Measurements from ENCODE around the gene LSM10.
A peak's percentile ranks its signal among the peaks of the same experiment; 100 is the strongest.

Gene LSM10

DNA sequence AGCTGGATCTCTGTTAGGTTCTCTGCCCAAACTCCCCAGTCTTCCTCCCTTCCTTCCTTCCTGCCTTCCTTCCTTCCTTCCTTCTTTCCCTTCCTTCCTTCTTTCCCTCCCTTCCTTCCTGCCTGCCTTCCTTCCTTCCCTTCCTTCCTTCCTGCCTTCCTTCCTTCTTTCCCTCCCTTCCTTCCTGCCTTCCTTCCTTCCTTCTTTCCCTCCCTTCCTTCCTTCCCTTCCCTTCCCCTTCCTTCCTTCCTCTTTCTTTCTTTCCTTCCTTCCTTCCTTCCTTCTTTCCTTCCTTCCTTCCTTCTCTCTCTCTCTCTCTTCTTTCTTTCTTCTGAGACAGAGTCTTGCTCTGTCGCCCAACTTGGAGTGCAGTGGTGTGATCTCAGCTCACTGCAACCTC lies 8.7 kb upstream of the LSM10 start:
- DNase-seq: no peak

DNA sequence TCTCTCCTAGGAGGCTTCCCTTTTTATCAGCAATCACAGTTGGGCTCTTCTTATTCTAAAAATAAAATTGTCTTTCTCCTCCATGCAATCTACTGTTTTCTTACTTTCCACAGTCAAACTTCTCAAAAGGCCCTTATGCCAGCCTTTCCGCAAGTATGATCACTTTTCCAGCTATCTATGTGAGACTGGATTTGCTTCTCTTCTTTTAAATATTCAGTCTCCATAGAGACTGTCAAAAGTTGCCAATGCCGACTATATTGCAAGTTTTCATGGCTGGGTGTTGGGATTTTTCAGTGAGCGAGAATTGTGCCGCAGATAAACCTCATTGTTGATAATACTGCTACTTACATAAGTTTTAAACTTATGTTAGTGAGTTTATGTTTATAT lies 4.8 kb upstream of the LSM10 start:
- no peak for DNase-seq

DNA sequence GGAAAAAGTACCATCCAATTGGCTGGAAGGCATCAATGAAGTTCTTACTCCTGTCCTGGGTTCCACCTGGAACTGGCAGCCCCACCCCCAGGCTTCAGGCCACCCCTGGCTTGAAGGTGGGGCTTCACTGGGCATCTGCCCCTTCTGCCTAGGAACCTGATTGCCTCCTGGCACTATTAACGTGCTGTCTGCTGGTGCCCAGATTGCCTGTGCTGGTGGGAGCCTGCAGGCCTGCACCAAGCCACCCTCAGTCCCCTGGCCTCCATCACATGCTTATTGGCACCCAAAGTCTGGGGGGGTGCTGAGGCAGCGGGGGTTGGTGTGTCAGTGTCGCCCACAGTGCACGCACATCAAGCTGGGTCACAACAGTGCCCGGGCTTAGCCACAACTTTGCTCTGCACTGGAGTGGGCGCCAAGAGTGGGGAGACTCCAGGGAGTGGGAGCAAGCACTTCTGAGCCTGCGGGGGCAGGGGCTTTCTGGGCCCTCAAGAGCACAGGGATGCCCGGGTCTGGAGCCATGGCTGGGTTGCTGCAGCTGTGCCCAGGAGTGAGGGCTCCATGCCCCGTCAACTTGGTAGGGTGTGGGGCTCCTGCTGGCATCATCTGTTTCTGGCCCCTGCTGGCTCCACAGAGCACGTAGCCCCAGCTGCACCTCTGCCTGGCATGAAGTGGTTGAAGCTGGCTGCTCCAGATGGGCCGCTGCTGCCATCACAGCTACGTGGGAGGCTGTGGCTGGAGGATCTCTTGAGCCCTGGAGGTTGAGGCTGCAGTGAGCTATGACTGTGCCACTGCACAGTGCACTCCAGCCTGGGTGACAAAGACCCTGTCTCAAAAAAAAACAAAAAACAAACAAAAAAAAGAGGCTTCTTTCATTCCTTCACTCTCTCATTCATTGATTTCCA lies 4.1 kb upstream of the LSM10 start:
- no peak for DNase-seq

DNA sequence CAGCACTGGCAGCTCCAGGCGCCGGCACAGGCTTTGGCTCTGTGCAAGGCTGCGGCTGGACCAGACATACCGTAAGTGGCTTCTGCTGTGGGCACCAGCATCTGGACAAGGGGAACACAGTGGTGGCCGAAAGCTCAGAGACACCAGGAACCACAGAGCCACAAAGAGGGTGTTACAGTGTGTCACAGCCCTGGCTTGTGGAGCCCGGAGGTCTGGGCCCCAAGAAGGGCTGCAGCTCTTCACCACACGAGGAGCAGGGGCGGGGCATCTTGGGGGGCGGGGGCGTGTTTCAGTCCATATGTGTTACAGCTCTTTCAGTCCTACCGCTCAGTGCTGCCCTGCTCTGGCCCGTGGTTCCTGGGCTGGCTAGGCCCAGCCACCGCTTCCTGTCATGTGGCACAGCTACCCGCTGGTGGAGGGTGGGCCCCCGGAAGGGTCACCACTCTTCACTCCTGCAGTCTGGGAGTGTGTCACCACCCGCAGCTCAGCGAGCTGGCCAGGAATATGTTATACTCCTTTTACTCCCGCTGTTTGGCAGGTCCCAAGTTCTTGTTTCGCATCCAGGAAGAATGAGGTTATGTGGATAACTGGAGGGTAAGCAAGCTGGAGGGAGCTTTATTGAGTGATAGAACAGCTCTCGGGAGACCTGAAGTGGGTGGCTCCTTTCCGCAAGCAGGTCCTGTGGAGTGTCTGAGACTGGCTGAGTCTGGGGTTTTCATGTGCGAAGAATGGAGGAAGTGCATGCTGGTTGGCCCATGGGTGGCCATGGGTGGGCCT lies 3.3 kb upstream of the LSM10 start:
- DNase-seq: no peak

DNA sequence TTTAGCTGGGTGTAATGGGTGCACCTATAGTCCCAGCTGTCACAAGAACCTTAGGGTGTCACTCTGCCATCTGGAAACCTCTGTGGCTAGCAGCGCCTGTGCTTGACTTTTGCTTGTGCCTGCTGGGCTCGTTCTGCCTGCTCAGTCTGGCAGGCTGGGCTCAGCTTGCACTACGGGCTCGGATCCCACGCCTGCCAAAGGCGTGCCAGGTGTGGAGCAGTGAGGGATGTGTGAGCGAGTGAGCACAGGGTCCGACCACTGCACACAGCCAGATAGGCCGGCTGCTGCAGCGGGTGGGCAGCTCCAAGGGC lies 2.8 kb upstream of the LSM10 start:
- no peak for DNase-seq

DNA sequence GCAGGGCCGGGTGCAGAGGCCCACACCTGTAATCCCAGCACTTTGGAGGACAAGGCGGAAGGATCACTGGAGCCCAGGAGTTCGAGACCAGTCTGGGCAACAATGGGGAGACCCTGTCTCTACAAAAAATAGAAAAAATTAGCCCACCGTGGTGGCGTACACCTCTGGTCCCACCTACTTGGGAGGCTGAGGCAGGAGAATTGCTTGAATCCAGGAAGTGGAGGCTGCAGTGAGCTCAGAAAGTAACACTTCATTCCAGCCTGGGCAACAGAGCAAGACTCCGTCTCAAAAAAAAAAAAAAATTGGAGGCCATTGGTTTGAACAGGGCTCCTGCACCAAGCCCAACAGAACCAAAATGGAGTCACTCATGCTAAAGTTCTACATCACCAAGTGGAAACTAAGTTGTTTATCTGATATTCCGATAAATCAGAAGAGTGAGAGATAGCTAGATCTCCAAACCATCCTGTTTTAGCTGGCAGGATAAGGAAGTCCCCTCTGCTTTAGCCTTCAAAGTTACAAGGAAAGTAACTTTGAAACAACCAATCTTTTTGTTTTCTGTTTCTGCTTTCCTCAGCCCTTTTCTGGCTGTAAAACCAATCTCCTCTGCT lies 766 bp upstream of the LSM10 start:
- DNase-seq: no peak

DNA sequence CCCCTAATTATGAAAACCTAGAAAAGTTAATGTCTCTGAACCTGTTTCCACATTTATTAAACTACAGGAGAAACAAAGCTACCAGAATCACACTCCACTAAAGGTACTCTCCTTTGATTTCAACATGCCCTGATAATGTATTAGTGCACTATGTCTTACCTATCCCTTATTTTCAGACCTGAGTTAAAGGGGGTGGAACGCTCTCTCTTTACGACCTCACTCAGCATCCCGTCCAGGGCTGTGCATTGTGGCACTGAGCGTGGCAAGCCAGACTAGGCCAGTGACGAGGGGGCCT lies 678 bp downstream of the LSM10 start:
- DNase-seq: no peak

DNA sequence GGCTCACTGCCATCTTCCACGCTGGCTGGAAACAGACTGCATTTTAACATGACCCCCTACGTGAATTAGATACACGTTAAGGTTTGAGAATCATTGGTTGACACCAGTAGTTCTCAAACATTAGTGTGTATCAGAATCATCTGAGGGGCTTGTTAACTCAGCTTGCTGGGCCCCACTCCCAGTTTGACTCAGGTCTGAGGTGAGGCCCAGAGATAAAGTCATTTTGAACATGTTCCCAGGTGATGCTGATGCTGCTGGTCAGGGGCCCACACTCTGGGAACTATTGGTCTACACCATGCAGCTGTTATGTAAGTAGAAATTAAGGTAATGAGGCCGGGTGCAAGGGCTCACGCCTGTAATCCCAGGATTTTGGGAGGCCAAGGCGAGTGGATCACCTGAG lies 1.3 kb downstream of the LSM10 start:
- no peak for DNase-seq

DNA sequence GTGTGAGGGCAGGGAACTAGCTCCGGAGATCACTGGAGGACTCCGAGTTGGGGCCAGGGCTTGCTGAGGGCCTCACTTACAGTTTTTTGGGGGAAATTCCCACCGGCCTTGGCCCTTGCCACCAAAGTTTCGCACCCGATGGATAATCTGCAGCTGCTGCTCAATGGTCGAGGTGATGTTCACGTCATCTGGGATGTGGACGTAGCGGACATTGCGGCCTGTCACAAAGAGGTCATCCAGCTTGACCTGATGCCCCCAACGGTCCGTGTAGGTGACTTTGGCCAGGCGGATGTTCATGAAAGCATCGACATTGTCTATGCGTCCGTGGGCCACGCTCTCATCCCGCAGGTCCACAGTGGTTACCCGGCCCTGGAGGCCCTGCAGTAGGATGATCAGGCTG lies 4.0 kb downstream of the LSM10 start:
- DNase-seq: no peak

DNA sequence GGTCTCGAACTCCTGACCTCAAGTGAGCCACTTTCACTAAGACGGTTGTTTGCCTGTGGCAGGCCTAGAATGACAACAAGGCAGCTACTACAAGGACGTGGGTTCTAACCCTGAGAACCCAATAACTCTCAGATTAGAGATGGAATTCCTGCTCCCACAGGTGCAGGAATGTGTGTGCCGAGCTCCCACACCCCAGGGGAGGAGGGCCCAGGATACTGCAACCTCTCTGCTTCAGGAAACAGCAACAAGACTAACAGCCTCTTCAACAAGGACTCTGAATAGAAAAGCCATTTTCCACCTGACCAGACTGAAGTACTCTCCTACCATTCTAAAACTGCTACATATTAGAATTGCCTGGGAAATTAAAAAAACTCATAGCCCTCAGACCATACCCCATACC lies 4.9 kb downstream of the LSM10 start:
- no peak for DNase-seq

DNA sequence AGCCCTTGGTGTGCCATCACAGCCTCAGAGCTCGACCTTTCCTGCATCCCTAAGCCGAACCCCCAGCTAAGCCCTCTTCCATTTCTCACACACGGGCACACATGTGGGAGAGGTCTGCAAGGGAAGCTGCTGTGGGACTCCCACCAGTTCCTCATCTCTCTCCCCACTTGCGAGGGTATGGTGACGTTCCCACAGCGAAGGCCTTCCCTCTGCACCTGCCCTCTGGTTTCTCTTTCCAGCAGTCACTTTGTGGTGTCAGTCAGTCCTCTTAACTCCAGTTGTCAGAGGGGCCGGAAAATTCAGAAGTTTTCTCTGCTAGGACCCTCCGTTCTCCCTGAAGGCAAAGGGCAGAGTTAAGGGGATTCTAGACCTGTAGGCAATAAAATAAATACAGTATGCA lies 6.4 kb downstream of the LSM10 start:
- DNase-seq: no peak

DNA sequence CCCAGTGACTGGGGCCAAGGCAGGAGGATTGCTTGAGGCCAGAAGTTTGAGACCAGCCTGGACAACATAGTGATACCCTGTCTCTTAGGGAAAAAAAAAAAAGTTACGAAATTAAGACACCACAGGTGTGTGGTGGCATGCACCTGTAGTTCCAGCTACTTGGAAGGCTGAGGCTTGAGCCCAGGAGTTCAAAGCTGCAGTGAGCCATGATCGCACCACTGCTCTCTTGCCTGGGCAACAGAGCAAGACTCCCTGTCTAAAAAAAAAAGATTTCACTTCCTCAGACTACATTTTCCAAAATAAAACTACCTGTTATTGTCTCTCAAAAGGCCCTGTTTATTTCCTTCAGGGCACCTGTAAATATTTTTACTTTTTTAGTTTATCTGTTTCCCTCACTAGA lies 7.3 kb downstream of the LSM10 start:
- no peak for DNase-seq

GRCh38 chr1:36389999-36390398 lies 7.7 kb downstream of the LSM10 start:
- no peak for DNase-seq

DNA sequence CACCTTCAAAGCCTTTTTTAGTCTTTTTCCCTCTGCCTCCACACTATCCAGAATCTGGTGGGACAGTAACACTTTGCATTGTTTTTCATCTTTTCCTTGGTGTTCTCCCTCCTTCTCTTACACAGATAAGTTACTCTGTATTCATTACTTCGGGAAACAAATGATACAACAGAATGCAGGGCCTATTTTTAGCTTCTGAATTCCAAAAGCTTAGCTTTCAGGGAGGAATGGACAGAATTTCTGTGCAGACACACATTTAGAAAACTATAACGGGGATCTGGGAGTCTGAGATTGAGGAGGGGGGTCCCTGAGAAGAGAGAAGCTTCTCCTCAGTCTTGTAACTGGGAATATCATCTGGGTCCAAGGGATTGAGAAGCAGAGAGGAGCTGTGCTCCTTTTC lies 8.4 kb downstream of the LSM10 start:
- no peak for DNase-seq

GRCh38 chr1:36387141-36387949 lies 10.4 kb downstream of the LSM10 start:
- DNase-seq: no peak

GRCh38 chr1:36386265-36387140 lies 11.2 kb downstream of the LSM10 start:
- DNase-seq: peak; percentile 76

GRCh38 chr1:36385410-36386264 lies 12.1 kb downstream of the LSM10 start, which contains the start of gene STK40:
Gene STK40, minus strand, starts transcription at chr1:36385924. Its CDS starts 24,592 bp downstream, at chr1:36361332.
- peak; percentile 98 for DNase-seq

DNA sequence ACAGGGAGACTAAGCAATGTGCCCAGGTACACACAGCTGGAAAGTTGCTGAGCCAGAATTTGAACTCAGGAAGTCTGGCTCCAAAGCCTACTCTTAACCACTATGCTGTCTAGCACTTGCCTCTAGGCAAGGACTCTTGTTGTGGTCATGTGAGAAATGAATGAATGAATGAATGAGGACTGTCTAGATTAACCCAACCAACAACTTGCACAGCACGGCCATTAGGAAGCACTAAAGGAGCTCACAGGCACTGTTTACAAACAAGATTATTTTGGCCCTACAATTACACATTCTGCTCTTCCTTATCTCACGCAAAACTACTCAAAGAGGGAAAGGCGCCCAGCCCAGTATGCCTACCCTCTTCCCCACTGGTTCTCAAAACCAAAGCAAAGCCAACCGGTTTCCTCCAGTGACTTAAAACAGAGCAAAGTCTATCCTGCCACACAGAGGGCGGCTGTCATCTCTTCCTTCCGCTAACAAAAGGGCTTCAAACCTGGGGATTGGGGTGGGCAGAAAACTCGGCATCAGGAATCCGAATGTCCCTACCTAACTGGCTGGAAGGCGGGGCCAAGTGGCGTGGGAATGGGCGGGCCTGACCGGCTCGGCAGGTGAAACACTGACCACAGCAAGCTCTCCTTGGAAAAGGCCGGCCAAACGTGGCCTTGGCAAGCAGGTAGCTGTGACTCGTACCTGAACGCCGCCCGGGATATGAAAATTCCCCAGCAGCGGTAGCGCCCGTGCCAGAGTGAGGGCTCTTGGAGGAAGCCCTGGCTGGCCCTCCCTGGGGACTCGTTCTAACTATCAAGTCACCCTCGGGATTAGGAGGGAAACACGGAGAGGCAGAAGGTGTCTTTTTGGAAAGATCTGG lies 12.9 kb downstream of the LSM10 start:
- peak; percentile 82 for DNase-seq

DNA sequence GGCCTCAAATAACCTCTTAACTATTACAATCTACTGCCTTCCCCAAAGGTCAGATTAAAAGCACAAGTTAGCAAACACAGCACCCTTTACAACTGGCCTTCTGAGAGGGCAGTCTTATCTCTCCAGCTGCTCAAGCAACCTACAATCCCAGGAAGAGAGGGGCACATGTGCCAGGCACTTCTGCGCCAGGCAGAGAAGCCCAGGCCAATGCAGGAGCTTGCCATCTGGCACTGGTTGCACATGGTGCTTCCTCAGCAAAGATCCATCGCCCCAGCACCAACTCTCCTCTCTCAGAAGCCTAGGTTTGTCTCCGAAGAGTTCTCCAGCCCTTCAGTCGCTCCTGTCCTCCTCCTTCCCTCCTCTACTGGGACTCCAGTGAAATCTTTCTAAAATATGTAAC lies 14.5 kb downstream of the LSM10 start:
- no peak for DNase-seq

- DNase-seq: no peak
These were observed 15.0 kb downstream of the LSM10 start for GRCh38 chr1:36382669-36383068.
